Endothelial cell of umbilical vein (primary cell): ENCODE results near the gene ACSL4. TPM values are rescaled to one million over a fixed set of nuclear protein-coding genes. Genes with fewer than 3 reads are reported as not detected.

Experiments
- BruUV-seq: library from RNA; stranded (reverse); fragments of 400-500 nt; replicated peaks from 2 replicates; lab custom pipeline; 2021; lab: Mats Ljungman, UMichigan
- CTCF ChIA-PET: fragments of 300-600, 350-600 bp; sonication (Branson Sonifier 250); formaldehyde crosslinking; loops from one replicate; lab custom pipeline; 2021; ENCODE audit warnings: antibody characterized with exemption, inconsistent platforms; lab: Charles Lee
- POLR2A ChIA-PET: fragments of 300-600, 350-600 bp; sonication (Branson Sonifier 250); formaldehyde crosslinking; loops from one replicate; lab custom pipeline; 2021; ENCODE audit warnings: antibody characterized with exemption, inconsistent platforms; lab: Charles Lee
- DNase-seq: peaks from one replicate; pipeline ENCODE4 v3.0.0-alpha.2; 2011; ENCODE audit warnings: low read depth, low spot score
- FAIRE-seq: peaks from 2 replicates; lab custom pipeline; 2011; peaks lifted over from hg19 to GRCh38; lab: Jason Lieb, UNC
- H2AFZ ChIP-seq: 2 replicates; pipeline ENCODE4 v1.6.0; 2012; ENCODE audit warnings: low read depth, low read length, control low read depth, inconsistent platforms
- H3K27ac ChIP-seq: 2 replicates; pipeline ENCODE4 v1.5.1; 2011; ENCODE audit warnings: low read depth, mild to moderate bottlenecking, control low read depth, low read length, moderate library complexity; ENCODE audit not compliant: insufficient read depth
- H3K27me3 ChIP-seq, 2 experiments: 2 replicates each; pipeline versions ENCODE4 v1.6.0 to v1.6.1; 2011; ENCODE audit warnings: low read length in 2 of 2, mixed read lengths in 1 of 2; ENCODE audit not compliant: control insufficient read depth in 2 of 2, insufficient read depth in 2 of 2
- H3K36me3 ChIP-seq, 2 experiments: 2 replicates in 1 of 2; 3 replicates in 1 of 2; pipeline ENCODE4 v1.5.1; 2011; ENCODE audit warnings: low read length in 2 of 2, mild to moderate bottlenecking in 1 of 2, moderate library complexity in 1 of 2; ENCODE audit not compliant: control insufficient read depth in 2 of 2, insufficient read depth in 2 of 2; ENCODE audit errors: extremely low read depth in 1 of 2
- H3K4me1 ChIP-seq: 3 replicates; pipeline ENCODE4 v1.5.1; 2011; ENCODE audit warnings: mild to moderate bottlenecking, low read length; ENCODE audit not compliant: control insufficient read depth, insufficient read depth; ENCODE audit errors: extremely low read depth
- H3K4me2 ChIP-seq: 2 replicates; pipeline ENCODE4 v1.6.1; 2011; ENCODE audit warnings: low read length, control low read depth, mixed read lengths; ENCODE audit not compliant: insufficient read depth
- H3K4me3 ChIP-seq, 3 experiments: fragments of 200-600 bp in 1 of 3; sonication (generic), shearing (Covaris generic) in 1 of 3; replicated peaks in 1 of 3; 2 replicates each; pipeline ENCODE4 v1.5.1; 2011 to 2016; ENCODE audit warnings: control low read depth in 3 of 3, low read length in 3 of 3, mild to moderate bottlenecking in 2 of 3, inconsistent platforms in 1 of 3, low read depth in 1 of 3, moderate library complexity in 1 of 3; ENCODE audit not compliant: insufficient read depth in 1 of 3
- H3K79me2 ChIP-seq: 2 replicates; pipeline ENCODE4 v1.6.0; 2012; ENCODE audit warnings: low read length, inconsistent platforms; ENCODE audit not compliant: control insufficient read depth, insufficient read depth
- H3K9ac ChIP-seq: replicated peaks from 2 replicates; pipeline ENCODE3; 2011; ENCODE audit warnings: low read length, control low read depth; ENCODE audit not compliant: insufficient read depth; ENCODE audit errors: extremely low read depth
- H3K9me1 ChIP-seq: replicated peaks from 3 replicates; pipeline ENCODE4 v1.6.0; 2011; ENCODE audit warnings: mild to moderate bottlenecking, low read length; ENCODE audit not compliant: control insufficient read depth, insufficient read depth; ENCODE audit errors: extremely low read depth
- H3K9me3 ChIP-seq: replicated peaks from 2 replicates; pipeline ENCODE4 v1.5.1; 2012; ENCODE audit warnings: low read length, inconsistent platforms; ENCODE audit not compliant: control insufficient read depth, insufficient read depth
- H4K20me1 ChIP-seq: replicated peaks from 2 replicates; pipeline ENCODE3; 2011; ENCODE audit warnings: mild to moderate bottlenecking, low read length; ENCODE audit not compliant: control insufficient read depth, insufficient read depth; ENCODE audit errors: extremely low read depth
- EZH2 ChIP-seq: IDR thresholded peaks from 2 replicates; pipeline ENCODE4 v1.6.1; 2012; ENCODE audit warnings: borderline replicate concordance, low read depth, mild to moderate bottlenecking, moderate library complexity, low read length, inconsistent platforms; ENCODE audit not compliant: severe bottlenecking
- FOS ChIP-seq: IDR thresholded peaks from 2 replicates; pipeline ENCODE4 v1.6.1; 2011; ENCODE audit warnings: mild to moderate bottlenecking, low read length, moderate library complexity, borderline replicate concordance; ENCODE audit not compliant: insufficient read depth
- GATA2 ChIP-seq: IDR thresholded peaks from 2 replicates; pipeline ENCODE4 v1.7.0; 2011; ENCODE audit warnings: low read depth, mild to moderate bottlenecking, moderate library complexity, mixed read lengths, low read length; ENCODE audit not compliant: insufficient read length, insufficient read depth
- JUN ChIP-seq: IDR thresholded peaks from 2 replicates; pipeline ENCODE4 v1.6.1; 2011; ENCODE audit warnings: borderline replicate concordance, low read depth; ENCODE audit not compliant: insufficient read length, insufficient read depth
- MAX ChIP-seq: IDR thresholded peaks from 2 replicates; pipeline ENCODE4 v1.6.1; 2011; ENCODE audit not compliant: insufficient read depth, insufficient read length
- MYC ChIP-seq: IDR thresholded peaks from one replicate; pipeline ENCODE4 v1.6.1; 2011; ENCODE audit warnings: mild to moderate bottlenecking, low read depth, low read length
- POLR2A ChIP-seq: IDR thresholded peaks from 2 replicates; pipeline ENCODE4 v1.6.1; 2012; ENCODE audit warnings: low read depth, mild to moderate bottlenecking, control low read depth, low read length
- POLR2AphosphoS5 ChIP-seq: IDR thresholded peaks from 2 replicates; pipeline ENCODE4 v1.6.1; 2012; ENCODE audit warnings: low read depth, mild to moderate bottlenecking, control low read depth, low read length, moderate library complexity; ENCODE audit not compliant: insufficient read depth
- dilution Hi-C: fragments of 300-500 bp; cut with MboI; formaldehyde crosslinking; loops from one replicate; pipeline ENCODE4 v1.15.0; 2019; ENCODE audit warnings: low sequenced_read_pairs; ENCODE audit not compliant: extremely low pct_ligation_motif_present
- intact Hi-C: fragments of 100-400 bp; cut with micrococcal nuclease; formaldehyde crosslinking; loops from one replicate; pipeline ENCODE4 v1.10.0; 2022
- polyA plus RNA-seq, 4 experiments: library from polyadenylated mRNA; depleted of rRNA in 3 of 4; stranded (reverse) in 3 of 4; unstranded in 1 of 4; fragments of >200 nt; gene quantifications; 2 replicates each; pipeline versions ENCODE4 v1.2.1 to v1.2.3, GENCODE V29; 2011 to 2012; ENCODE audit warnings: missing spikeins in 1 of 4
- total RNA-seq: library from RNA; stranded (reverse); gene quantifications from 2 replicates; pipeline ENCODE4 v1.2.3, GENCODE V29; 2021
- TF ChIP-seq, protein P1 (sequence below), 2 donors: IDR thresholded peaks; 1 replicate in 1 of 2; 2 replicates in 1 of 2; pipeline ENCODE4 v1.5.1; 2011; ENCODE audit warnings: low read length in 2 of 2, mild to moderate bottlenecking in 2 of 2, moderate library complexity in 2 of 2, control low read depth in 1 of 2, inconsistent platforms in 1 of 2, low read depth in 1 of 2; ENCODE audit not compliant: insufficient read depth in 1 of 2; ENCODE audit errors: extremely low read depth in 1 of 2

The ACSL4 gene
- total and polyA plus RNA-seq, 2 donors (not counting 3 experiments of a cell fraction or from before 2014, with no cell fraction given), result 20.7 to 85.5 TPM

DNA sequence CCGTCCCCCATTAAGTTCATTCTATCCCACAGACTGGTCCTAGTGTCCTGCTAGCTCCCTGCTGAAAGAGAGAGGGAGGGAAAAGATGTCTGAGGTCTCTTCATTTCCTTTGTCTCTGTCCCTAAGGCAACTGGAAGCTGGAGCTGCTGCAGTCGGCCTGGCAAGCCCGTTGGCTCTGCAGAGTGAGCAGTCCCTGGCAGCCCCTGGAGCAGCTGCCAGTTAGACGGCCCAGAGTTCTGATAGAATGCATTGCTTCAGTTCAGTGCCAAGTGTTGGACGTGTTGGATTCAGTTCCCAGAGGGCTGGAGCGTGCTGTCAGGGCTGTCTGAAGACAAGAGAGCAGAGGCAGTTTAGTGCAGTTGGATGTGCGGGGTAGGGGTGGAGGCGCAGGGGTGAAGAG is 109.1 kb downstream of the ACSL4 start:
- H3K27me3 ChIP-seq, result no peaks in the 10 kb centered on the region
- peaks cover under 1% of the 10 kb centered on the region for H3K4me1 ChIP-seq
- no peaks in the 10 kb centered on the region for H3K9me3 ChIP-seq
- no peak overlapping the region for H3K27ac ChIP-seq
- no peak overlapping the region for H3K9ac ChIP-seq
- POLR2A ChIA-PET, result no interaction called here
- DNase-seq (no peak), FAIRE-seq (no peak)
- H3K36me3 ChIP-seq, result no peaks in the 10 kb centered on the region
- no peaks in the 10 kb centered on the region for H4K20me1 ChIP-seq
- no TSS peak for BruUV-seq
- no peaks in the 10 kb centered on the region for H3K79me2 ChIP-seq
- H3K4me3 ChIP-seq, result no peak overlapping the region
- TF ChIP-seq FOS, result no peak
- TF ChIP-seq POLR2AphosphoS5, result no peak
- TF ChIP-seq EZH2, result no peak
- TF ChIP-seq MAX, result no peak
- TF ChIP-seq MYC, result no peak
- no peak for TF ChIP-seq POLR2A
- TF ChIP-seq JUN, result no peak
- TF ChIP-seq GATA2, result no peak
- TF ChIP-seq, protein P1, sequence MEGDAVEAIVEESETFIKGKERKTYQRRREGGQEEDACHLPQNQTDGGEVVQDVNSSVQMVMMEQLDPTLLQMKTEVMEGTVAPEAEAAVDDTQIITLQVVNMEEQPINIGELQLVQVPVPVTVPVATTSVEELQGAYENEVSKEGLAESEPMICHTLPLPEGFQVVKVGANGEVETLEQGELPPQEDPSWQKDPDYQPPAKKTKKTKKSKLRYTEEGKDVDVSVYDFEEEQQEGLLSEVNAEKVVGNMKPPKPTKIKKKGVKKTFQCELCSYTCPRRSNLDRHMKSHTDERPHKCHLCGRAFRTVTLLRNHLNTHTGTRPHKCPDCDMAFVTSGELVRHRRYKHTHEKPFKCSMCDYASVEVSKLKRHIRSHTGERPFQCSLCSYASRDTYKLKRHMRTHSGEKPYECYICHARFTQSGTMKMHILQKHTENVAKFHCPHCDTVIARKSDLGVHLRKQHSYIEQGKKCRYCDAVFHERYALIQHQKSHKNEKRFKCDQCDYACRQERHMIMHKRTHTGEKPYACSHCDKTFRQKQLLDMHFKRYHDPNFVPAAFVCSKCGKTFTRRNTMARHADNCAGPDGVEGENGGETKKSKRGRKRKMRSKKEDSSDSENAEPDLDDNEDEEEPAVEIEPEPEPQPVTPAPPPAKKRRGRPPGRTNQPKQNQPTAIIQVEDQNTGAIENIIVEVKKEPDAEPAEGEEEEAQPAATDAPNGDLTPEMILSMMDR (IDR thresholded peaks at IDR 0.05; ENCODE audit: extremely low read depth in 1 of 2, insufficient read depth in 1 of 2, low read depth in 1 of 2, low read length in 2 of 2), result no peak
- intact Hi-C loops, result no loop called here
- H3K9me1 ChIP-seq, result no peaks in the 10 kb centered on the region
- H2AFZ ChIP-seq, result no peak overlapping the region
- CTCF ChIA-PET, result interaction anchor here (0.9 to 1.3 kb wide), 3 partner anchors 138 to 142 kb away, joined by 3 to 8 read pairs (median 4); partner anchors contain the start of gene GUCY2F
- H3K4me2 ChIP-seq, result no peak overlapping the region
- dilution Hi-C loops, result no loop called here
